ENCODE results near the gene ST6GALNAC2. TPM values are rescaled to one million over a fixed set of nuclear protein-coding genes. Genes with fewer than 3 reads are reported as not detected.

ST6GALNAC2 gene
- polyA plus RNA-seq, 1 donor (not counting 4 experiments of a cell fraction or from before 2014, with no cell fraction given): 45.8 TPM

- no peak overlapping the region for H3K9ac ChIP-seq (ENCODE audit: control insufficient read depth, extremely low read depth, insufficient read depth, low read length)
- H3K4me2 ChIP-seq (ENCODE audit: control insufficient read depth, extremely low read depth, insufficient read depth, low read depth, low read length): no peak overlapping the region
- H3K79me2 ChIP-seq (ENCODE audit: control insufficient read depth, insufficient read depth, low read length): no peaks in the 10 kb centered on the region
- FAIRE-seq: no peak
- no peaks in the 10 kb centered on the region for H3K36me3 ChIP-seq (ENCODE audit: control insufficient read depth in 2 of 2, extremely low read depth in 1 of 2, insufficient read depth in 2 of 2, low read length in 2 of 2)
- TF ChIP-seq EZH2 (IDR thresholded peaks at IDR 0.05; ENCODE audit: low read length): no peak
- TF ChIP-seq CTCF (optimal IDR thresholded peaks at IDR 0.05 in 1 of 3, IDR thresholded peaks at IDR 0.05 in 1 of 3, conservative IDR thresholded peaks at IDR 0.05 in 1 of 3; ENCODE audit: extremely low read depth in 1 of 3, insufficient read depth in 2 of 3, low read length in 3 of 3): no peak
- dilution Hi-C loops (cut with MboI; ENCODE audit: extremely low pct_ligation_motif_present, low sequenced_read_pairs): no loop called here
- H3K9me1 ChIP-seq (ENCODE audit: control insufficient read depth, extremely low read depth, insufficient read depth, low read length): no peaks in the 10 kb centered on the region
- no peaks in the 10 kb centered on the region for H3K9me3 ChIP-seq (ENCODE audit: control insufficient read depth, low read depth, low read length)
- H4K20me1 ChIP-seq (ENCODE audit: control insufficient read depth, extremely low read depth, insufficient read depth, low read length): no peaks in the 10 kb centered on the region
- no peaks in the 10 kb centered on the region for H3K4me1 ChIP-seq (ENCODE audit: control insufficient read depth, extremely low read depth, insufficient read depth, low read length)
- H2AFZ ChIP-seq (ENCODE audit: control insufficient read depth, low read length): no peak overlapping the region
- no peak overlapping the region for H3K4me3 ChIP-seq (ENCODE audit: control insufficient read depth in 2 of 3, extremely low read depth in 1 of 3, insufficient read depth in 2 of 3, low read depth in 1 of 3, low read length in 3 of 3)
- no peak for DNase-seq (ENCODE audit: low read depth, low spot score)
- no peaks in the 10 kb centered on the region for H3K27me3 ChIP-seq (ENCODE audit: control insufficient read depth, extremely low read depth, insufficient read depth, low read length)
- no peak overlapping the region for H3K27ac ChIP-seq (ENCODE audit: control insufficient read depth, insufficient read depth, low read length)
These were observed 48.1 kb upstream of the ST6GALNAC2 start for GRCh38 chr17:76633628-76634328.

GRCh38 chr17:76631821-76632565 is 46.3 kb upstream of the ST6GALNAC2 start:
- no peak overlapping the region for H3K4me2 ChIP-seq (ENCODE audit: control insufficient read depth, extremely low read depth, insufficient read depth, low read depth, low read length)
- H3K4me3 ChIP-seq (ENCODE audit: control insufficient read depth in 2 of 3, extremely low read depth in 1 of 3, insufficient read depth in 2 of 3, low read depth in 1 of 3, low read length in 3 of 3): no peak overlapping the region
- H3K36me3 ChIP-seq (ENCODE audit: control insufficient read depth in 2 of 2, extremely low read depth in 1 of 2, insufficient read depth in 2 of 2, low read length in 2 of 2): no peaks in the 10 kb centered on the region
- no peaks in the 10 kb centered on the region for H3K9me1 ChIP-seq (ENCODE audit: control insufficient read depth, extremely low read depth, insufficient read depth, low read length)
- no peak overlapping the region for H3K9ac ChIP-seq (ENCODE audit: control insufficient read depth, extremely low read depth, insufficient read depth, low read length)
- FAIRE-seq (no peak), DNase-seq (ENCODE audit: low read depth, low spot score) (no peak)
- H4K20me1 ChIP-seq (ENCODE audit: control insufficient read depth, extremely low read depth, insufficient read depth, low read length): no peaks in the 10 kb centered on the region
- H2AFZ ChIP-seq (ENCODE audit: control insufficient read depth, low read length): no peak overlapping the region
- H3K27ac ChIP-seq (ENCODE audit: control insufficient read depth, insufficient read depth, low read length): no peak overlapping the region
- H3K4me1 ChIP-seq (ENCODE audit: control insufficient read depth, extremely low read depth, insufficient read depth, low read length): no peaks in the 10 kb centered on the region
- no peaks in the 10 kb centered on the region for H3K79me2 ChIP-seq (ENCODE audit: control insufficient read depth, insufficient read depth, low read length)
- TF ChIP-seq CTCF (optimal IDR thresholded peaks at IDR 0.05 in 1 of 3, IDR thresholded peaks at IDR 0.05 in 1 of 3, conservative IDR thresholded peaks at IDR 0.05 in 1 of 3; ENCODE audit: extremely low read depth in 1 of 3, insufficient read depth in 2 of 3, low read length in 3 of 3): no peak
- no peak for TF ChIP-seq EZH2 (IDR thresholded peaks at IDR 0.05; ENCODE audit: low read length)
- no peaks in the 10 kb centered on the region for H3K27me3 ChIP-seq (ENCODE audit: control insufficient read depth, extremely low read depth, insufficient read depth, low read length)
- dilution Hi-C loops (cut with MboI; ENCODE audit: extremely low pct_ligation_motif_present, low sequenced_read_pairs): no loop called here
- H3K9me3 ChIP-seq (ENCODE audit: control insufficient read depth, low read depth, low read length): no peaks in the 10 kb centered on the region
